Measurements from ENCODE around the gene EPHB6. TPM values are rescaled to one million over a fixed set of nuclear protein-coding genes. Genes with fewer than 3 reads are reported as not detected.

The EPHB6 gene
- total RNA-seq, 4 donors from 2014 or later = 158 to 346 (median 221) TPM

DNA sequence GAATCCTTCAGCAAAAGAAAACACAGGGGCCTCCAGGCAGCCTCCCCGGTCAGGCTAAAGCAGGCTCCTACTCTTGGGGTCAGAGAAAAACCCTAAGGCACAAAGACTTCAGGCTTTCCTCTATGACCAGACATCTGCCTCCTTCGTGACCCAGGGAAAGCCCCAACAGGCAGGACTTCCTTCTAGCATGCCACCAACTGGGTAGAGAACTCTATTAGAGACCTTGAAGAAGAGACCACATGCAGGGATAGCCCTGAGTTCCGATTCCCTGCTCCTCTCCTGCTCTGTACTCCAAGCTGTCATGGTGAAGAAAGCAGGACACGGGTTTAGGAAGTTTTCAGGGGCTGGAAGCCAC is 29.4 kb downstream of the EPHB6 start:
- DNase-seq (ENCODE audit: low spot score in 2 of 2) = peak in 1 of 2 donors; percentile 76
- H3K4me3 ChIP-seq (ENCODE audit: low read depth, poor library complexity, severe bottlenecking) = no peak overlapping the region
- TF ChIP-seq, protein P1, sequence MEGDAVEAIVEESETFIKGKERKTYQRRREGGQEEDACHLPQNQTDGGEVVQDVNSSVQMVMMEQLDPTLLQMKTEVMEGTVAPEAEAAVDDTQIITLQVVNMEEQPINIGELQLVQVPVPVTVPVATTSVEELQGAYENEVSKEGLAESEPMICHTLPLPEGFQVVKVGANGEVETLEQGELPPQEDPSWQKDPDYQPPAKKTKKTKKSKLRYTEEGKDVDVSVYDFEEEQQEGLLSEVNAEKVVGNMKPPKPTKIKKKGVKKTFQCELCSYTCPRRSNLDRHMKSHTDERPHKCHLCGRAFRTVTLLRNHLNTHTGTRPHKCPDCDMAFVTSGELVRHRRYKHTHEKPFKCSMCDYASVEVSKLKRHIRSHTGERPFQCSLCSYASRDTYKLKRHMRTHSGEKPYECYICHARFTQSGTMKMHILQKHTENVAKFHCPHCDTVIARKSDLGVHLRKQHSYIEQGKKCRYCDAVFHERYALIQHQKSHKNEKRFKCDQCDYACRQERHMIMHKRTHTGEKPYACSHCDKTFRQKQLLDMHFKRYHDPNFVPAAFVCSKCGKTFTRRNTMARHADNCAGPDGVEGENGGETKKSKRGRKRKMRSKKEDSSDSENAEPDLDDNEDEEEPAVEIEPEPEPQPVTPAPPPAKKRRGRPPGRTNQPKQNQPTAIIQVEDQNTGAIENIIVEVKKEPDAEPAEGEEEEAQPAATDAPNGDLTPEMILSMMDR (IDR thresholded peaks at IDR 0.05) = no peak
- TF ChIP-seq POLR2A (IDR thresholded peaks at IDR 0.05) = no peak
- intact Hi-C loops (cut with DNase I; ENCODE audit: low total_unique reads) = no loop called here
- 74 to 80% methylated on average over 4 of the region's 4 CpGs for WGBS, 2 donors

DNA sequence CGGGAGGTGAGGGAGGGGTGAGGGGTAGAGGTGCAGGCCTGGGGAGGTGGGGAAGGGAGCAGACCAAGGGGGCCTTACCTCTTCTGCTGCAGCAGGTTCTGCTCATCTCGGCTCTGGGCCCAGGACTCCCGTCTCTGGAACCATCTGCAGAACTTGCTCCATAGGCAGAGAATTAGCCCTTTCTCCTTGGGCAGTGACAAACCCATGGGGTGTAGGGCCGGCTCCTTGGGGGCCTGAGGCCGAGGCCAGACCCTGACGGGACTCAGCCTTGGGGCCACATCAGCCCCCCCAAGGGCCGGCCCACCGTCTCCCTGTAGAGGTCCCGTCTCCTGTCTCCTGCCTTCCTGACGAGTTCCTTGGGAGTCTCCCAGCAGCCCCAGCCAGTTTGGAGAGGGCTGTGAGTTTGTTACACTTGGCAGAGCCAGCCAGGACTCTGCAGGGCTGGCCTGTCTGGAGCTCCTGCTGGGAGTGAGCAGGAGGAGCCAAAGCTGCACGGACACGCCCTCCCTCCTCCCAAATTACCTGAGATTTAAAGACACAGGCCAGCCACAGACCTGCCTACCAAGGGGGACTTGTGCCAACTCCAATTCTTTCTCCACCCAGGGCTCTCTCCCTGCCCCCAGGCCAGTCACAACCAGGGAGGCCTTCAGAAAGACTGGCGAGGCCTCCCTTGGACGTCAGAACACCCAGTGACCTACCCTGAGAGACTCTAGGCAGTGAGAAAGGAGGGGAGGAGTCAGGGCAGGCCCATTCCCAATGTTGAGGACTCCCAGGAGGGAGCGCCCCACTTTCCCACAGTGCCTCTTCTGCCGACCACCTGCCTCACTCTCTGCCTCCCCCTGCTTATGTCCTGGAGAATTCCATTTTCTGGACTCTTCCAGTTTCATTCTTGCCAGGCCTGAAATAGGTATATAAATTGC is 30.7 kb downstream of the EPHB6 start, which contains the start of gene TRPV6:
Gene TRPV6 (minus strand): TSS at position 435 of the 920 bp plus-strand sequence.
- WGBS, 2 donors = 30 to 35% methylated on average over 10 to 16 of the region's 16 CpGs
- TF ChIP-seq, protein P1 (IDR thresholded peaks at IDR 0.05) = no peak
- TF ChIP-seq POLR2A (IDR thresholded peaks at IDR 0.05) = no peak
- DNase-seq (ENCODE audit: low spot score in 2 of 2) = peak; percentile 55 to 89
- H3K4me3 ChIP-seq (ENCODE audit: low read depth, poor library complexity, severe bottlenecking) = no peak within 1 kb of the TSS
- intact Hi-C loops (cut with DNase I; ENCODE audit: low total_unique reads) = no loop called here

DNA sequence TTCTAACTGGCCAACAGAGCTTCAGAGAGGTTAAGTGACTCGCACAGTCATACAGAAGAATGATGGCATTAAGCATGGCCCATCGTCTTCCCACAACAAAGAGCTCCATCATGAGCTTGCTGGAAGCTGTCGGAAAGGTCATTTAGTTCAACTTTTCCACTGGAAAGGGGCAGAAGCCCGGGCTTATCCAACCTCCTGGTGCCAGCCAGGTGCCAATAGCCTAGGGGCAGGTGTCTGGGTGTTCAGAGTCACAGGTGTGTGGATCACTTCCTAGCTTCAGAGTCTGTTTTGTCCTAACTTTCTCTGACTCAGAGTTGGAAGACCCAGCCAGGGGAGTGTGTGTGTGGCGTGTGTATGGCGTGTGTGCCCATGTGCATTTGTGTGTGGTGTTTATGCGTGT is 32.0 kb downstream of the EPHB6 start:
- 40 to 44% methylated on average over 7 of the region's 7 CpGs for WGBS, 2 donors
- DNase-seq (ENCODE audit: low spot score in 2 of 2) = peak in 1 of 2 donors; percentile 66
- H3K4me3 ChIP-seq (ENCODE audit: low read depth, poor library complexity, severe bottlenecking) = no peak overlapping the region
- intact Hi-C loops (cut with DNase I; ENCODE audit: low total_unique reads) = no loop called here
- TF ChIP-seq, protein P1 (IDR thresholded peaks at IDR 0.05) = no peak
- no peak for TF ChIP-seq POLR2A (IDR thresholded peaks at IDR 0.05)

DNA sequence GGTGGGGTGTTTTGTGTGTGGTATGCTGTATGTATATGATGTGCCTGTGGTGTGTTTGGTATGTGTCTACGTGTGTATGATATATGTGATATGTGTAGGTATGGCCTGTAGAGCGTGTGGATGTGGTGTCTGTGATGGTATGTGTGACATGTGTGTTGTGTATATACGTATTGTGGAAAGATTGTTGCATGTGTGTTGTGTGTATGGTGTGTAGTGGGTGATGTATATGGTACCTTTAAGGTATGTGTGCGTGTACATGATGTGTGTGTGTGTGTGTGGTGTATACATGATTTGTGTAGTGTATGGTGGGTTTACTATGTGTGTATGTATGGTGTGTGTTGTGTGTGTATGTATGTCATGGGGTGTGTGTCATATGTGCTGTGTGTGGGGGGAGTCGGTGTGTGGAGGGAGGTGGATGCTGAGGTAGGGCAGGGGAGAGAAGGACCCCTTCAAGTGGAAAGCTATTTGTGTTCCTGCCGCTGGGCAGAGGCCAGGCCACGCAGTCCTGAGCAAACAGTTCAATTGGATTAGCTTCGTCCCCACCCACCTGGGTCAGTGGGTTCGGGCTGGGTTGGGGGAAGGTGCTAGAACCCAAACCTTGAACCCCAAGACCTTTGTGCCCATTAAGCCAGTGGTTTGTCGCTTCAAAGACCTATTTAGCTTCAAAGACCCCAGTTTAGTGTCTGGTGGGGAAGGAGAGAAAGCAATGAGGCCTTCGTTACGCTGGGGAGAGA is 32.6 kb downstream of the EPHB6 start:
- DNase-seq (ENCODE audit: low spot score in 2 of 2) = peak in 1 of 2 donors; percentile 53
- no peak overlapping the region for H3K4me3 ChIP-seq (ENCODE audit: low read depth, poor library complexity, severe bottlenecking)
- intact Hi-C loops (cut with DNase I; ENCODE audit: low total_unique reads) = no loop called here
- 88 to 94% methylated on average over 12 of the region's 12 CpGs for WGBS, 2 donors
- TF ChIP-seq POLR2A (IDR thresholded peaks at IDR 0.05) = no peak
- TF ChIP-seq, protein P1 (IDR thresholded peaks at IDR 0.05) = no peak

DNA sequence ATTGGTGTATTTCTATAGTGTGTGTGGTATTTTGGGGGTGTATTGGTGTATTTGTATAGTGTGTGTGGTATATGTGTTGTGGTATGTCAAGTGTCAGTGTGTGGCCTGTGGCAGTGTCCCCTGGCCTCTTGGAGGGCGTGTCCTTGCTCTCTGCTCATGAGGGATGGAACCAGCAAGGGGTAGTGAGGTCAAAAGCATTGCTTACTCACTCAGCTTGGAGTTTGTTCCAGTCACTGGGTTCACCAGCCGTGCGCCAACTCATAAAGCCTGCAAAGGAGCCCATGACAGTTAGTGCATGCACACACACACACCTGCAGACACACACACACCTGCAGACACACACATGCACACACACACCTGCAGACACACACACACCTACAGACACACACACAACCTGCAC is 34.9 kb downstream of the EPHB6 start:
- intact Hi-C loops (cut with DNase I; ENCODE audit: low total_unique reads) = no loop called here

More for the DNA sequence above, 34.9 kb downstream of the EPHB6 start:
- no peak overlapping the region for H3K4me3 ChIP-seq (ENCODE audit: low read depth, poor library complexity, severe bottlenecking)
- peak in 1 of 2 donors; percentile 32 for DNase-seq (ENCODE audit: low spot score in 2 of 2)
- WGBS, 2 donors = 46 to 68% methylated on average over 3 of the region's 3 CpGs
- TF ChIP-seq, protein P1 (IDR thresholded peaks at IDR 0.05) = no peak
- no peak for TF ChIP-seq POLR2A (IDR thresholded peaks at IDR 0.05)

Data from lower leg skin (tissue), 4 donors.